Vagina (tissue), 2 donors: ENCODE measurements around the gene CNTD1. TPM values are rescaled to one million over a fixed set of nuclear protein-coding genes. Genes with fewer than 3 reads are reported as not detected.
"Not testable (repeated sequence)": the region's sequence is repeated elsewhere in the genome, so short reads cannot be mapped to it uniquely, and the experiment has no call there.

ENCODE experiments used
- DNase-seq, 2 donors: peaks; one replicate each; pipeline ENCODE4 v3.0.0-alpha.2; 2017; ENCODE audit errors: extremely low spot score in 2 of 2
- H3K27ac ChIP-seq: fragments of 200-600 bp; sonication (generic); one replicate; pipeline ENCODE4 v1.5.1; 2019
- H3K27me3 ChIP-seq: fragments of 200-600 bp; sonication (generic); one replicate; pipeline ENCODE4 v1.5.1; 2019
- H3K36me3 ChIP-seq, 2 donors: fragments of 200-600 bp; sonication (generic); one replicate each; pipeline ENCODE4 v1.5.1; 2017 to 2019
- H3K4me1 ChIP-seq: fragments of 200-600 bp; sonication (generic); one replicate; pipeline ENCODE4 v1.5.1; 2019
- H3K4me3 ChIP-seq, 2 donors: fragments of 200-600 bp; sonication (generic); 1 replicate in 1 of 2; 2 replicates in 1 of 2; pipeline ENCODE4 v1.5.1; 2016 to 2019
- H3K9me3 ChIP-seq: fragments of 200-600 bp; sonication (generic); one replicate; pipeline ENCODE4 v1.5.1; 2019
- CTCF ChIP-seq, 3 experiments: fragments of 450-650 bp in 2 of 3; fragments of 200-600 bp in 1 of 3; sonication (generic) in 1 of 3; IDR thresholded peaks; one replicate each; pipeline ENCODE4 v1.5.1; 2017 to 2019; ENCODE audit warnings: antibody characterized with exemption in 3 of 3, mild to moderate bottlenecking in 2 of 3, moderate library complexity in 2 of 3
- POLR2A ChIP-seq, 2 donors: fragments of 450-650 bp; IDR thresholded peaks; one replicate each; pipeline ENCODE4 v1.6.1; 2017; ENCODE audit warnings: antibody characterized with exemption in 2 of 2, mild to moderate bottlenecking in 2 of 2, moderate library complexity in 2 of 2
- POLR2AphosphoS5 ChIP-seq, 2 donors: sonication (generic); formaldehyde crosslinking; IDR thresholded peaks; one replicate each; pipeline ENCODE4 v1.9.0; 2017; ENCODE audit warnings: antibody characterized with exemption in 2 of 2, mild to moderate bottlenecking in 2 of 2, low read depth in 1 of 2; ENCODE audit not compliant: insufficient read depth in 1 of 2
- intact Hi-C: fragments of 100-400 bp; cut with DNase I; formaldehyde crosslinking; loops from one replicate; pipeline ENCODE4 v1.15.1; 2023
- total RNA-seq: library from RNA; depleted of rRNA; stranded (reverse); fragments of >200 nt; gene quantifications from one replicate; pipeline ENCODE4 v1.2.3, GENCODE V29; 2016

CNTD1 gene
- total RNA-seq, 1 donor from 2014 or later, result not detected

- Histone ChIP-seq H3K4me1 (peaks cover 16% of the 10 kb centered on the region), H3K9me3 (no peaks in the 10 kb centered on the region), H3K27ac (peak overlapping the region; percentile 44), H3K27me3 (no peaks in the 10 kb centered on the region), H3K36me3 (no peaks in the 10 kb centered on the region), H3K4me3 (peak overlapping the region; percentile 42 to 44)
- intact Hi-C loops, result no loop called here
- no peak for DNase-seq
- no peak for TF ChIP-seq POLR2A (IDR thresholded peaks at IDR 0.05)
- TF ChIP-seq CTCF (IDR thresholded peaks at IDR 0.05), result no peak
- no peak for TF ChIP-seq POLR2AphosphoS5 (IDR thresholded peaks at IDR 0.05; ENCODE audit: insufficient read depth in 1 of 2, low read depth in 1 of 2)
These were observed 54.9 kb downstream of the CNTD1 start for GRCh38 chr17:42853597-42853967.

GRCh38 chr17:42853968-42854790 is 55.5 kb downstream of the CNTD1 start:
- no peaks in the 10 kb centered on the region for H3K9me3 ChIP-seq
- no peaks in the 10 kb centered on the region for H3K36me3 ChIP-seq
- H3K27ac ChIP-seq, result no peak overlapping the region
- DNase-seq, result no peak
- intact Hi-C loops, result no loop called here
- no peaks in the 10 kb centered on the region for H3K27me3 ChIP-seq
- H3K4me1 ChIP-seq, result peaks cover 16% of the 10 kb centered on the region
- peak overlapping the region; percentile 42 to 44 for H3K4me3 ChIP-seq
- TF ChIP-seq POLR2A (IDR thresholded peaks at IDR 0.05) (no peak), CTCF (IDR thresholded peaks at IDR 0.05) (no peak), POLR2AphosphoS5 (IDR thresholded peaks at IDR 0.05; ENCODE audit: insufficient read depth in 1 of 2, low read depth in 1 of 2) (no peak)

GRCh38 chr17:42855048-42855596 is 56.5 kb downstream of the CNTD1 start:
- no peak for DNase-seq
- TF ChIP-seq POLR2AphosphoS5 (IDR thresholded peaks at IDR 0.05; ENCODE audit: insufficient read depth in 1 of 2, low read depth in 1 of 2) (no peak), POLR2A (IDR thresholded peaks at IDR 0.05) (no peak), CTCF (IDR thresholded peaks at IDR 0.05) (no peak)
- no peaks in the 10 kb centered on the region for H3K36me3 ChIP-seq
- no peaks in the 10 kb centered on the region for H3K9me3 ChIP-seq
- H3K4me1 ChIP-seq, result peaks cover 9% of the 10 kb centered on the region
- intact Hi-C loops, result no loop called here
- no peak overlapping the region for H3K27ac ChIP-seq
- no peaks in the 10 kb centered on the region for H3K27me3 ChIP-seq
- no peak overlapping the region for H3K4me3 ChIP-seq

DNA sequence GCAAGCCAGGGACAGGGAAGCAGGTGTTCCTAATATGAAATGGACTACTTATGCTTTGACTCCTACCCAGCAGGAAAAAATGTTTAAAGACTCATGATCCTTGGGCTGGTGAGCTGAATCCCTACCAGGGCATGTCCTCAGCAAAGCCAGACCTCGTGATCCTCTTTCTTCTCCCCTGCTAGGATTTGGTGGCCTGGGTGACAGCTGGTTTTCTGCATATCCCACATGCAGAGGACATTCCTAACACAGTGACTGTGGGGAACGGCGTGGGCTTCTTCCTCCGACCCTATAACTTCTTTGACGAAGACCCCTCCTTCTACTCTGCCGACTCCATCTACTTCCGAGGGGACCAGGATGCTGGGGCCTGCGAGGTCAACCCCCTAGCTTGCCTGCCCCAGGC is 57.4 kb downstream of the CNTD1 start:
- H3K4me1 ChIP-seq, intact Hi-C loops, H3K9me3 ChIP-seq, DNase-seq, H3K4me3 ChIP-seq, H3K27ac ChIP-seq, H3K36me3 ChIP-seq, H3K27me3 ChIP-seq: not testable (repeated sequence)

GRCh38 chr17:42856516-42856915 is 57.9 kb downstream of the CNTD1 start:
- H3K36me3 ChIP-seq, H3K4me1 ChIP-seq, H3K9me3 ChIP-seq, H3K4me3 ChIP-seq, H3K27ac ChIP-seq, intact Hi-C loops, H3K27me3 ChIP-seq, DNase-seq: not testable (repeated sequence)

DNA sequence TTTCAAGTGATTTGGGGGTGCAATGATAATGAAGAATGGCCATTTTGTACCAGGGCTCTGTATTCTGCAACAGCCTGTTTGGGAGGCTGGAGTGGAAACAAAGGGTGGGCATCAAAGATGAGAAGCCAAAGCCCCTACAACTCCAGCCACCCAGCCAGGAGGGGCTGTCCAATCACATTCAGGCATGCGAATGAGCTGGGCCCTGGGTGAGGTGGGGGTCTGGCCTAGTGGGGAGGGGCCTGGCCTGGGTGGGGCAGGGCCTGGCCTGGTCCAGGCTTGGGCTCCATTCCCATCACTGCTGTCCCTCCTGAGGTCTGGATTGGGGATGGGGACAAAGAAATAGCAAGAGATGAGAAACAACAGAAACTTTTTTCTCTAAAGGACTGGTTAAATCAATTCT is 58.7 kb downstream of the CNTD1 start:
- intact Hi-C loops, result no loop called here
- Histone ChIP-seq H3K9me3 (no peaks in the 10 kb centered on the region), H3K27ac (no peak overlapping the region)

More for the DNA sequence above, 58.7 kb downstream of the CNTD1 start:
- Histone ChIP-seq H3K27me3 (no peaks in the 10 kb centered on the region), H3K36me3 (no peaks in the 10 kb centered on the region), H3K4me3 (no peak overlapping the region), H3K4me1 (no peaks in the 10 kb centered on the region)
- no peak for DNase-seq
- no peak for TF ChIP-seq POLR2A (IDR thresholded peaks at IDR 0.05)
- TF ChIP-seq CTCF (IDR thresholded peaks at IDR 0.05), result no peak
- TF ChIP-seq POLR2AphosphoS5 (IDR thresholded peaks at IDR 0.05; ENCODE audit: insufficient read depth in 1 of 2, low read depth in 1 of 2), result no peak
